GM12891 (cell line): ENCODE data around the gene DLGAP4.

Source experiments
- POLR2A ChIP-seq: IDR thresholded peaks from 2 replicates; pipeline ENCODE4 v1.6.1; 2011; ENCODE audit warnings: low read depth, low read length, control low read depth
- POLR2AphosphoS5 ChIP-seq: IDR thresholded peaks from 2 replicates; pipeline ENCODE4 v1.6.1; 2011; ENCODE audit warnings: low read depth, low read length, control low read depth
- TAF1 ChIP-seq: IDR thresholded peaks from 2 replicates; pipeline ENCODE4 v1.6.1; 2011; ENCODE audit warnings: low read depth, low read length, control low read depth

DNA sequence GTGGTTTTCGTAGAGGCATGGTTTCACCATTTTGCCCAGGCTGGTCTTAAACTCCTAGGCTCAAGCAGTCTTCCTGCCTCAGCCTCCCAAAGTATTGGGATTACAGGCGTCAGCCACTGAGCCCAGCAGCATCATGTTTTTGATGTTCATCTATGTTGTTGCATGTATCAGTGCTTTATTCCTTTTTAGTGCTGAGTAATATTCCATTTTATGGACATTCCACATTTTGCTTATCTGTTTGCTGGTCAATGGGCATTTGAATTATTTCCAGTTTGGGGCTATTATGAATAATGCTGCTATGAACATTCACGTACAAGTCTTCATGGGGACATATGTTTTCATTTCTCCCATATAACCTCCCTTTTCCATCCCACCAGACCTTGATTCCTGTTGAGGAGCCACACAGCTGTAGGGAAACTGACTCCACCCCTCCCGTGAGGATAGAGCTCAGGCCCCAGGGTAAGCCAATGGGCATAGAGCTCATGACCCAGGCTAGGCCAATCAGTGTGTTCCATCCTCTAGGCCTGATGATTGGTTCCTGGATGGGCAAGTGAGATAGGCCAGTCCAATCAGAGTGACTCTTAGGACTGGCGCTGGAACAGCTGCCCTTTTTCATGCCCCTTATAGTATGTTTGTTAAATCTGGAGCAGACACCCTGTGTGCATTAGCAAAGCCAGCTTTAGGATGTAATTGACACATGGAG, 49.5 kb downstream of the DLGAP4 start:
- TF ChIP-seq POLR2A (no peak), POLR2AphosphoS5 (no peak), TAF1 (no peak)
